Effector memory CD4-positive, alpha-beta T cell (primary cell): Measurements from ENCODE around the gene ADAMTS17.

Experiments used
- DNase-seq, 3 donors: peaks; one replicate each; pipeline ENCODE4 v3.0.0-alpha.2; 2020
- H3K27ac ChIP-seq: 2 replicates; pipeline ENCODE4 v1.7.0; 2013; ENCODE audit warnings: mild to moderate bottlenecking, low read length, moderate library complexity; ENCODE audit not compliant: insufficient read depth, poor library complexity, severe bottlenecking
- H3K27me3 ChIP-seq: replicated peaks from 2 replicates; pipeline ENCODE4 v1.7.0; 2013; ENCODE audit warnings: mild to moderate bottlenecking, low read length; ENCODE audit not compliant: insufficient read depth, control insufficient read depth, poor library complexity, severe bottlenecking
- H3K36me3 ChIP-seq: 2 replicates; pipeline ENCODE4 v1.7.0; 2013; ENCODE audit warnings: mild to moderate bottlenecking, low read length, moderate library complexity; ENCODE audit not compliant: control insufficient read depth, insufficient read depth
- H3K4me1 ChIP-seq: 2 replicates; pipeline ENCODE4 v1.7.0; 2013; ENCODE audit warnings: low read length, mild to moderate bottlenecking; ENCODE audit not compliant: control insufficient read depth, insufficient read depth, poor library complexity, severe bottlenecking
- H3K4me3 ChIP-seq: 2 replicates; pipeline ENCODE4 v1.7.0; 2013; ENCODE audit warnings: low read length, low read depth, mild to moderate bottlenecking; ENCODE audit not compliant: insufficient read depth, poor library complexity, severe bottlenecking
- H3K9me3 ChIP-seq: 2 replicates; pipeline ENCODE4 v1.7.0; 2013; ENCODE audit warnings: mild to moderate bottlenecking, low read length, moderate library complexity; ENCODE audit not compliant: control insufficient read depth

ADAMTS17 gene

GRCh38 chr15:100124936-100125335 is 216.8 kb downstream of the ADAMTS17 start:
- Histone ChIP-seq H3K27ac (no peak overlapping the region), H3K4me1 (no peaks in the 10 kb centered on the region), H3K36me3 (no peaks in the 10 kb centered on the region), H3K27me3 (no peaks in the 10 kb centered on the region), H3K9me3 (peaks cover 12% of the 10 kb centered on the region), H3K4me3 (no peak overlapping the region)
- no peak for DNase-seq

- H3K4me1 ChIP-seq, result no peaks in the 10 kb centered on the region
Observed at GRCh38 chr15:100124361-100124760, 217.4 kb downstream of the ADAMTS17 start.

GRCh38 chr15:100123611-100124010 is 218.2 kb downstream of the ADAMTS17 start:
- H3K9me3 ChIP-seq, result peaks cover 12% of the 10 kb centered on the region
- H3K27ac ChIP-seq, result no peak overlapping the region
- no peaks in the 10 kb centered on the region for H3K27me3 ChIP-seq
- DNase-seq, result no peak
- no peaks in the 10 kb centered on the region for H3K4me1 ChIP-seq
- H3K4me3 ChIP-seq, result no peak overlapping the region
- no peaks in the 10 kb centered on the region for H3K36me3 ChIP-seq

More at GRCh38 chr15:100124361-100124760, 217.4 kb downstream of the ADAMTS17 start:
- Histone ChIP-seq H3K27me3 (no peaks in the 10 kb centered on the region), H3K9me3 (peaks cover 12% of the 10 kb centered on the region), H3K27ac (no peak overlapping the region), H3K36me3 (no peaks in the 10 kb centered on the region), H3K4me3 (no peak overlapping the region)
- no peak for DNase-seq

GRCh38 chr15:100121285-100121684 is 220.5 kb downstream of the ADAMTS17 start:
- no peaks in the 10 kb centered on the region for H3K36me3 ChIP-seq
- no peaks in the 10 kb centered on the region for H3K27me3 ChIP-seq
- peaks cover 12% of the 10 kb centered on the region for H3K9me3 ChIP-seq

GRCh38 chr15:100120111-100120510 is 221.7 kb downstream of the ADAMTS17 start:
- Histone ChIP-seq H3K4me1 (no peaks in the 10 kb centered on the region), H3K27ac (no peak overlapping the region), H3K9me3 (peaks cover 12% of the 10 kb centered on the region), H3K4me3 (no peak overlapping the region), H3K27me3 (no peaks in the 10 kb centered on the region), H3K36me3 (no peaks in the 10 kb centered on the region)
- DNase-seq, result no peak

More at GRCh38 chr15:100121285-100121684, 220.5 kb downstream of the ADAMTS17 start:
- Histone ChIP-seq H3K4me1 (no peaks in the 10 kb centered on the region), H3K4me3 (no peak overlapping the region), H3K27ac (no peak overlapping the region)
- no peak for DNase-seq

- Histone ChIP-seq H3K36me3 (no peaks in the 10 kb centered on the region), H3K9me3 (peaks cover 12% of the 10 kb centered on the region), H3K4me3 (no peak overlapping the region), H3K4me1 (no peaks in the 10 kb centered on the region), H3K27ac (no peak overlapping the region), H3K27me3 (no peaks in the 10 kb centered on the region)
- DNase-seq, result no peak
Observed at GRCh38 chr15:100118546-100118945, 223.2 kb downstream of the ADAMTS17 start.

GRCh38 chr15:100116416-100117190 is 225.2 kb downstream of the ADAMTS17 start:
- no peaks in the 10 kb centered on the region for H3K27me3 ChIP-seq
- H3K27ac ChIP-seq, result no peak overlapping the region
- no peaks in the 10 kb centered on the region for H3K36me3 ChIP-seq
- H3K4me1 ChIP-seq, result peaks cover 1% of the 10 kb centered on the region
- peaks cover under 1% of the 10 kb centered on the region for H3K9me3 ChIP-seq
- no peak overlapping the region for H3K4me3 ChIP-seq
- DNase-seq, result no peak

- Histone ChIP-seq H3K27ac (no peak overlapping the region), H3K36me3 (no peaks in the 10 kb centered on the region), H3K27me3 (no peaks in the 10 kb centered on the region), H3K4me1 (peaks cover 9% of the 10 kb centered on the region), H3K4me3 (no peak overlapping the region), H3K9me3 (no peaks in the 10 kb centered on the region)
- no peak for DNase-seq
Observed at GRCh38 chr15:100115711-100116090, 226.1 kb downstream of the ADAMTS17 start.

- no peaks in the 10 kb centered on the region for H3K9me3 ChIP-seq
- no peak overlapping the region for H3K27ac ChIP-seq
- no peak overlapping the region for H3K4me3 ChIP-seq
- no peak for DNase-seq
- no peaks in the 10 kb centered on the region for H3K27me3 ChIP-seq
- peaks cover 9% of the 10 kb centered on the region for H3K4me1 ChIP-seq
- H3K36me3 ChIP-seq, result no peaks in the 10 kb centered on the region
Observed at GRCh38 chr15:100115066-100115710, 226.6 kb downstream of the ADAMTS17 start.

- Histone ChIP-seq H3K9me3 (no peaks in the 10 kb centered on the region), H3K4me1 (peaks cover 9% of the 10 kb centered on the region), H3K27ac (no peak overlapping the region), H3K36me3 (no peaks in the 10 kb centered on the region), H3K4me3 (no peak overlapping the region), H3K27me3 (no peaks in the 10 kb centered on the region)
- no peak for DNase-seq
Observed at GRCh38 chr15:100114571-100114970, 227.2 kb downstream of the ADAMTS17 start.
